Activated CD4-positive, CD25-positive, alpha-beta regulatory T cell treated with anti-CD3 and anti-CD28 coated beads, Interleukin-2, amount 50 U/mL, for 16 hours (primary cell): Measurements from ENCODE around the gene WDR59.
"Not testable (repeated sequence)": the region's sequence is repeated elsewhere in the genome, so short reads cannot be mapped to it uniquely, and the experiment has no call there.

Experiments
- DNase-seq: peaks from one replicate; pipeline ENCODE4 v3.0.0-alpha.2; 2020; ENCODE audit warnings: low read depth, low spot score

WDR59 gene

DNA sequence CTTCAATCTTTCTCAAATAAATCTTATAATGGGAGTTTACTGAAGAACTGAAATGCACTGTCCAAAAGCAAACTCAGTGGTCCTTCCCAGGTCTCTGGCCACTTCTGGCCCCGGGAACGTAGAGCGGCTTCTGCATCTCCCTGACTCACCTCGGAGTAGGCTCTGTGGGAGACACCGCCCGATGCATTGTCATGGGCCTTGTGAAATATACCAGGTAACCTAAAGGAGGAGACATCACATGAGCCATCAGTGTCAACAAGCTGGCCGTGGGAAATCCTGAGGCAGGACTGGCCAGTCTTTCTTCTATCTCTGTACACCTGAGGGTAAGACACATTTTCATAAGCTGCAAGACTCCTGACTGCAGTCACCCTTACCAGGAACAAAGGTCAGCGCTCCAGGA lies 76.2 kb downstream of the WDR59 start:
- DNase-seq, result not testable (repeated sequence)

- no peak for DNase-seq
These were observed 80.8 kb downstream of the WDR59 start for GRCh38 chr16:74903901-74904678.

- no peak for DNase-seq
These were observed 81.8 kb downstream of the WDR59 start for GRCh38 chr16:74903120-74903519.

GRCh38 chr16:74902161-74902560 lies 82.8 kb downstream of the WDR59 start:
- no peak for DNase-seq

- no peak for DNase-seq
These were observed 83.3 kb downstream of the WDR59 start for GRCh38 chr16:74901606-74902005.

GRCh38 chr16:74899816-74900215 lies 85.1 kb downstream of the WDR59 start:
- no peak for DNase-seq

GRCh38 chr16:74898659-74899058 lies 86.3 kb downstream of the WDR59 start:
- DNase-seq, result no peak

DNA sequence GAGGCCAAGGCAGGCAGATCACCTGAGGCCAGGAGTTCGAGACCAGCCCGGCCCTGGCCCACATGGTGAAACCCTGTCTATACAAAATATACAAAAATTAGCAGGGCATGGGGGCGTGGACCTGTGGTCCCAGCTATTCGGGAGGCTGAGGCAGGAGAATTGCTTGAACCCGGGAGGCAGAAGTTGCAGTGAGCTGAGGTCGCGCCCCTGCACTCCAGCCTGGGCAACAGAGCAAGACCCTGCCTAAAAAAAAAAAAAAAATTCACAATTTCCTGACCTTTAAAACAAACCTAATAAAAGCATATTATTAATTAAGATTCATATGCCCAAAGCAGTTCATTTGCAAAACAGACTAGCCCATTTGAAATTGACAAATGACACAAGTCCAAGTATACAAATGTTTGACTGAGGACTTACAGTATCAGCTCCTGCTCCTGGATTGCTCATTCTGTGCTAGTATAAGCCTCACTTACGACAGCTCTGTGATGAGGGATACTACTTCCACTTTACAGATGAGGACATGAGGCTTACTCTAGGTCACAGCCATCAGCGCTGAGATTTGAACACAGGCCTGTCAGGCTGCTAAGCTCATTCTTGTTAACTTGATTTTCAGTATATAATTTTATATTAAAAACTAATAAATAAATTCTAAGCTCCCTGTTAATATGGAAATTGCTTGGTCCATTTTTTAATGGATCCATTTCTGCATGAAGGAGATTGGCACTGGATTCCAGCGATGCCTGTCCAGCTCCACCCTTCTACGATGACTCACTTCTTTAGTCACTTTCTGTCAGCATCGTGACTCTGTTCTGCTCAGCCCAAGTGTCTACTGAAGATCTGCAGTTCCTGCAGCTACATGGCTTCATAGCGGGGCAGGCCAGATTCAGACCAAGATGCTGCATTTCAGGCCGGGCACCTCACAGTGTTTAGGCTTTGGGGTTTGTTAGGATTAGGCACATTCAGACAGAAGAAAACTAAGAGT lies 88.2 kb downstream of the WDR59 start:
- no peak for DNase-seq

DNA sequence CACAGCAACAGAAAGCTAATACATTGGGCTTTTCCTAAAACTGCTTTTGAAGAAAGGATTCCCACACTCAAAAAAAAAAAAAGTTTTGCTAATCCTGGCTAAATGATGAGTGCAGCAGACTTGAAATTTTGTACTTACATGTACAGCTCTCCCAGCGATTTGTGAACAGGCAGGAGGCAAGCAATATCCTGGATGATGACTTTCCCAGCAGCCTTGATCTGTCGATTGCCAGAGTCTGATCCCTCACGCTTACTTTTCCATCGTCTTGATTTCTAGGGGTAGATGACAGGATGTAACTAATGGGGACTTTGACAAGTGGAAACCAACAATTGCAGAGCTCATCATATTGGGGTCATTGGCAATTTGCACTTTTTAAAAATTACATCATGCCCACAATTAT lies 91.4 kb downstream of the WDR59 start:
- DNase-seq, result no peak

DNA sequence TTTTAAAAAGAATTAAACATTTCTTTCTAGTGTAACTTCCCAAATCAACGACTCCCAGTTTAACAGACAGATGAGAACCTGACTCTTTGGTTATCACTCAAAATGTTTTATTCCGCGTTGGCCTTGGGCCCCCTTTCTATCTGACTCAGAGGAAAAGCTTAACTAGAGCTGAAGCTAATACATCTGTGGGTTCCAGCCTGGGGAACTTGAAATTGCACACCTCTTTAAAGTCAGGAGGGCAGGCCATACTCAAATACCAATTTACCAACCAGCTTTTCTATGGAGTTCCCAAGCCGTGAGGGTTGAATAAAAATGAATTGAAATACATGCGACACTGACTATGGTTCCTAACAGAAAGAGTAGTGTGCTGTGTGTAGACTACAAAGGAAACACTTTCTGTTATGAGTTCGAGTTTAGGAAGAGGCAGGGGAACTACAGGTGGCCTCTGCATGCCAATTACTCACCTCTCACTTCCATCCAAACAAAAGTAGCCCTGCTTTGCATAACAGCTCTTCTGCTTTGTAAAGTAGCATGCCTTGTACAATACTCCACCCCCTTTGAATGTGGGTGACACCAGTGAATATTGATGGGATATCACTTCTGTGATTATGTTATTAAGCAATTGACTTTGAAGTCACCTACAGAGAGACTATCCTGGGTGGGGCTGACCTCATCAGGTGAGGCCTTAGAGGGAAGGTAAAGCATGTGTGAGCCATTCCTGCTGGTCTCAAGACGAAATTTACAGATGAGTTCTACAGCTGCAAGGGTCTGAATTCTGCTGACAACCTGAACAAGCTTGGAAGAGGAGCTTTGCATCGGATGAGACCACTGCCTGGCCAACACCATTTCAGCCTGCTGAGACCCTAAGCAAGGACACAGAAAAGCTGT lies 92.1 kb downstream of the WDR59 start:
- DNase-seq, result no peak

- DNase-seq, result no peak
These were observed 96.0 kb downstream of the WDR59 start for GRCh38 chr16:74888888-74889287.

DNA sequence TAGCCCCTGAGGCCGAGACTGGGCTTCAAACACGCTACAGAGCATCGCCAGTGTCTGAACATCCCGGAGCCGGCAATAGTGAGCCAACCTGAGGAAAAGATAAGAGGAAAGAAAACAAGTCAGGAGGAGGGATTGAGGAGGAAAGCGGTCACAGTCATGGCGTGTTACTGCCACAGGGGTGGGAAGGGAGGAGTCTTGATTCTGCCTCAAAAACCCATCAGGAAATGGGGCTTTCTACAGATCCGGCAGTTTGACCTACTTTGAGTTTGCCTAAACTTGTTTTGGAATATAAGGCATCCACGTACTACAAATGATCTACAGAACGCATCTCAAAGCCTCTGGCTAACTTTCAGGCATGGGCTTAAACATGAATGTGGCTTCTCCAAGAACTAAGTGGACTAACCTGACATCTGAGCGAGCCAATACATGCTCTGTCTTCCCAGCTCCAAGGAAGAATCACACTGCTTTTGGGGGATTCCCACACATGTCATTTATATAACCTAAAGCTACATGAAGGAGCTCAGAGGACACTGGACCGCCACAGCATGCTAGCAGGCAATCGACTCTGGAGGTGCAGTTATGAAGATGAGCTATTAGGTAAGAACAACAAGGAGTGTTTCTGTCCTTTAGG lies 96.6 kb downstream of the WDR59 start:
- no peak for DNase-seq

DNA sequence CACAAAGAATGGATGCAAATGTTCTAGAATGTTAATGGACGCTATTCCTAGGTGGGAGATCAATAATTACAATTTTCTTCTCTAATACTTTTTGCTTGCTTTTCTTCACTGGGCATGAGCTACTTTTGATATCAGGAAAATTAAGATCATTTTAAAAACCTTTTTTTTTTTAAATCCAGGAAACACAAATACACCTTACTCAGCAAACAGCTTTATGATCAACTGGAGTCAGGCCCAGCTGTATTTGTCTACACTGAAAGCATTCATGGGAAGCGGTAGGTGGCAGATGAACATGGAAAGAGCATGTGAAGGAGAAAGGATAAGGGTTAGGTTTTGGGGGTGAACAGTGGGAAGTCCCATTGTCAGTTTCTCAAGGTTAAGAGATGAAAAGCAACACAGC lies 97.8 kb downstream of the WDR59 start:
- DNase-seq, result no peak

- no peak for DNase-seq
These were observed 107.2 kb downstream of the WDR59 start for GRCh38 chr16:74877706-74878105.

GRCh38 chr16:74874912-74875546 lies 109.9 kb downstream of the WDR59 start:
- DNase-seq, result no peak

DNA sequence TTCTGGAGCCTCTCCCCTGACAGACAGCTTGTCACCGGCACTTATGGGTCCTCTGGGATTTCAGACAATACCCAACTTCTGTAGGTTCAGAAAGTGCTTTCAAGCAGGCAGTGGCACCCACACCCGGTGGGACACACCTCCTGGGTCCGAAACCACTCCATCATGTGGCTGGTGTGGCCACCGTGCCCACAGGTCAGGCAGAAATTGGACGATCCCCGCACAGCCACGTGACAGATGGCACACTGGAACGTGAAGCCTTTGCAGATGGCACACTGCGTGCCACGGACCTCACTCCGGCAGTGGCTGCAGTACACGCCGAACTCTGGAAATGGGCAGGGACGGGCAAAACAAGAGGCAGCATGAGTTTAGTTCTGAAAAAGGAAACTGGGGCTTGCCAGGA lies 110.8 kb downstream of the WDR59 start:
- no peak for DNase-seq

DNA sequence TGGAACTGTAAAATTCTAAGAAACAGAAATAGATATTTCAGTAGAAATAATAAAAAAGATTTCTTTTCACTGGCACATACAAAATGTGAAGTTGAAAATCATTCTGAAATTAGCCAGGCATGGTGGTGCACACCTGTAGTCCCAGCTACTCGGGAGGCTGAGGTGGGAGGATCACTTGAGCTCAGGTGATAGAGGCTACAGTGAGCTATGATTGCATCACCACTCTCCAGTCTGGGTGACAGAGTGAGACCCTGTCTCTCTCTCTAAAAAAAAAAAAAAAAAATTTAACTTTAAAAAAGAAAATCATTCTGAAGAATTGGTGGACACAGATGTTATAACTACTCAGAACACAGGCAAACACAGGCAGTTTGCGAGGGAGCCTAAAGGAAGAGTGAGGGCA lies 112.6 kb downstream of the WDR59 start:
- no peak for DNase-seq

DNA sequence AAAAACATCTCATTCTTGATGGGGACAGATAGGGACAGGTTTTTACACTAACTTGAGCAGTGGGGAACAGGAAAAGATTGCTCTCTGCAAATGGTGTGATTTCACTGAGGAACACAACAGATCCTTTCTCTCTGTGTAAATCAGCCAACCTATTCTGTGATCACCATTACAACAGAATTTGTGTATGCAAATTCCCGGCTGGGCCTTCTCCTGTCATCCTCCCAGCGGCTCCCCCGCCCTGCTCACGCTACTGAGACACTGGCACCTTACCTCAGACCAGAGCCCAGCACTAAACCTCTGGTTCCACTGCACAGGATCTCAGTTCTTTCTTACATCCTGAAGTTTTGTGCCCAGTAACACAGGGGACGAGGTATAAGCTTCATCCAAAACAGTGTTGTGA lies 113.3 kb downstream of the WDR59 start:
- no peak for DNase-seq

- no peak for DNase-seq
These were observed 116.4 kb downstream of the WDR59 start for GRCh38 chr16:74868501-74868900.

- no peak for DNase-seq
These were observed 116.9 kb downstream of the WDR59 start for GRCh38 chr16:74868035-74868434.
